Non-pigmented ciliary epithelial cell (primary cell): Measurements from ENCODE around the gene TRIM27.
"Not testable (repeated sequence)": the region's sequence is repeated elsewhere in the genome, so short reads cannot be mapped to it uniquely, and the experiment has no call there.

Source experiments
- DNase-seq: peaks from one replicate; pipeline ENCODE4 v3.0.0-alpha.2; 2010; ENCODE audit warnings: low read depth

TRIM27 gene

DNA sequence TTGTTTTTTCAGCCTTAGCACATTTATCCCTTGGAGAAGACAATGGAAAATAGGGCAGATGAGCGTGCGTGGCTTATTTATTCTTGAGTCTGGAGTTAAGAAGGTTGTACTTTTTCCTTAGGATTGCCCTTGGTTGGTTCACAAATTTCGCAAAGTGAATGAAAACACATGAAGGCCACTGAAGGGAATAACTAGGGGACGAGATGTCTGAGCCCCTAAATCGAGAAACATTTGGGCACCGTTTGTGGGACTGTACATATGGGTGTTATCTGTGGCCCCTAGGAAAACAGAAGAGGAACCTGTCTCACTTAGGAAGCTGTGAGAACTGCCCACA lies 19.4 kb upstream of the TRIM27 start:
- DNase-seq: no peak

DNA sequence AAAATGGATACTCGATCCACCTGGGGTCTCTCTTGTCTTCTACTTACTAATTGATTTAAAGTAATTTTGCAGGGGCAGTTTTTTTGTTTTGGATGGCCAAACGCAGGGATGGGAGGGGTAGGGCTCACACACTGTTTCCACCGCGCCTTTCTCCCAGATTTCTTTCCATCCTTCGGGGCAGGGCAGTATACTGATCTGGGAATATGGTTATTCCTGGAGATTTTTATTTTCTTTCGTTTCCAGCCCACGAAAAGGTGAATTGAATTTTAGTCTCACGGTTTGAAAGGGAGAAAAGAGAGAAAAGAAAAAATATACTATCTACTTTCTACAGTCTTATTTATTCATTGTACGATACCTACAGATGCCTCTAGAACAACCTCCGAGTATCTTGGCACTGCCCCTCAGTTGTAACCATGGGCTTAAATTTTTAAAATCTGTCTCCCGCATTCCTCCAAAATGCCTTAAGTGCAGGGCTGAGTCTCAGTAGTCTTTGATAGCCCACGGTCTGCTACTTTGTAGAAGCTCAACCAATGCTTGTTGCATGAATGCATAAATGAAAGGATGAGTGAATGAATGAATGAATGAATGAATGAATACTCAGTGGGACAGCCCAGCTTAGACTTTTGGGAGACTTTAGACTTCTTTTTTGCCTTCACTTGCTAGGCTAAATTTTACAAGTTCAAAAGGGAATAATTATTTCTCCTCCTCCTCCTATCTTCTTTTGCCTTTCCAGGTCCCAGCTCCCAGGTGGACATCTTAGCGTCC lies 18.1 kb upstream of the TRIM27 start:
- DNase-seq: no peak

GRCh38 chr6:28940858-28941683 lies 17.3 kb upstream of the TRIM27 start:
- DNase-seq: peak; percentile 69

DNA sequence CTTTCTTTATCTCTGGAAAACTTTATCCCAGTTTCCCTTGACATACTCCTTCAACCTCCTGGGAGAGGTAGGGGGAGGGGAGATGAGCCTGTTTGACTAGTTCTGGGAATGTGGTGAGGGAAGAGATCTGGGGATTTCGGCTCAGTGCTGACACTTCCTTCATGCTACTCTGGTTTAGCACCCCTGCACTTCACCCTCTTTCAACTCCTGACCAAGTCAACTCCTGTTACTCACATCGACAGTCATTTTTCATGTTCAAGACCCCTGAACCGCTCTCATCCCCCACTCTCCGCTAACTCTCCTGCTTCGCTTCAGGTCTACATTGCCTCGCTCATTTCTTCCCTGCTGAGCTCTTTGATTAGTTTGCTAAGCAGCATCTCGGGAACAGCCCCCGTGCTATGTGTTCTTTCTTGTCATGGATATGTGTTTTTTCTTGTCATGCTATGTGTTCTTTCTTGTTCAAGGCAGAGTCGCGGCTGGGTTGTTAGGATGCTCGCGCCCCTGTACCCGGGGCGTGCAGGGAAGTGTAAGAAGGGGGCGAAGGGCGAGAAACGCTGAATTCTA lies 16.6 kb upstream of the TRIM27 start:
- DNase-seq: no peak

DNA sequence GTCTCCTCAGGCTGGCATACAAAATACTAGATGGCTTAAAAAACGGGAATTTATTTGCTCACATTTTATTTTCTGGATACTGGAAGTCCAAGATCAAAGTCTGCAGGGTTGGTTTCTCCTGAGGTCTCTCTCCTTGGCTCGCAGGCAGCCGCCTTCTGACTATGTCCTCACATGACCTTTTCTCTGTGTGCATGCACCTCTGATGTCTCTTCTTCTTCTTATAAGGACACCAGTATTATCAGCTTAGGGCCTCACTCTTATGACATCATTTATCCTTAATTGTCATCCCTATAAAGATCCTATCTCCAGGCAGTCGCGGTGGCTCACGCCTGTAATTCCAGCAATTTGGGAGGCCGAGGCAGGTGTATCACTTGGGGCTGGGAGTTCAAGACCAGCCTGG lies 9.3 kb upstream of the TRIM27 start:
- no peak for DNase-seq

DNA sequence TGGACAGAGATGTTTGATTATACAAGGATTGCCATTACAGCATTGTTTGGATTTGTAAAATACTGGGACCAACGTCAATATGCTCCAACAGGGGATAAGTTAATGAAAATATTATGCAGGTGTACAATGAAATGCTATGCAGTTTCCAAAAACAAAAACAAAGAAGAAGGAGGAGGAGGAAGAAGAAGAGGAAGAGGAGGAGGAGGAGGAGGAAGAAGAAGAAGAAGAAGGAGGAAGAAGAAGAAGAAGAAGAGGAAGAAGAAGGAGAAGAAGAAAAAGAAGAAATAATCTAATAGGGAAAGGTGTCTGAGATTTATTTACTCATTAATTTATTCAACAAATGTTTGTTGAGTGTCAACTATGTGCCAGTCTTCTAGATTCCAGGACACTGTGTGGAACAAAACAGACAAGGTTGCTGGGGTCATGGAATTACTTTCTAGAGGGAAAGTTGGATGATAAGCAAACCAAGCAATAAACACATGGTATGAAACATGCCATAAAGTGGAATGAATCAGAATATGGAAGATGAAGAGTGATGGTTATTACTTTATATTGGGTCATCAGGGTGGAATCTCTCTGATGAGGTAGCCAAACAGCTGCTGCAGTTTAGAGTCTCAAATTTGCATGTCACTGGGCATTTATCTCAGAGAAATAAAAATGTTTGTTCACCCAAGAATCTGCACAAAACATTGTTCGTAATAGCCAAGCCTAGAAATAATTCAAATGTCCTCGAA lies 6.3 kb upstream of the TRIM27 start:
- DNase-seq: no peak

GRCh38 chr6:28929339-28929738 lies 5.6 kb upstream of the TRIM27 start:
- not testable (repeated sequence) for DNase-seq

GRCh38 chr6:28927846-28928245 lies 4.1 kb upstream of the TRIM27 start:
- no peak for DNase-seq

DNA sequence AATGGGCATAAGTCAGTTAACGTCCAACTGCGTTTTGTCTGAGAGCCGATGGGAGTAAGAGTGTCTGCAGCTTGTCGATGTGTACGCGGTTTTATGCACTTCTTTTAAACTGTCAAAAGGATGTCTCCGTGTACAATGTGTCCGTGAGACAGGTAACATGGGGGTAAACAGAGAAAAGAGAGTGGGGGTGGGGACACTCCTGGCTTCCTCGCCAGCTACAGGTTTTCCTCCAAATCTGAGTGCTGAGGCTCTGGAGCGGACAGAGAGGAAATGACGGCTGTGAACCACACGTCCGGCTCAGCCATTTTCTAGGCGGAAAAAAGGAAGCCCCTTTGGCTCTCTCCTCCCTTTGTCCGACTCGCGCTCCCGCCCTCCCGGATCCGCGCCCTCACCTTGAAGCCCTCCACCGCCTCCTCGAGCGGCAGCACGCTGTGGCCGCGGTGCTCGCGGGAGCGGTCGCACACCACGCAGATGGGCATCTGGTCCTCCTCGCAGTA lies 916 bp downstream of the TRIM27 start:
- no peak for DNase-seq

DNA sequence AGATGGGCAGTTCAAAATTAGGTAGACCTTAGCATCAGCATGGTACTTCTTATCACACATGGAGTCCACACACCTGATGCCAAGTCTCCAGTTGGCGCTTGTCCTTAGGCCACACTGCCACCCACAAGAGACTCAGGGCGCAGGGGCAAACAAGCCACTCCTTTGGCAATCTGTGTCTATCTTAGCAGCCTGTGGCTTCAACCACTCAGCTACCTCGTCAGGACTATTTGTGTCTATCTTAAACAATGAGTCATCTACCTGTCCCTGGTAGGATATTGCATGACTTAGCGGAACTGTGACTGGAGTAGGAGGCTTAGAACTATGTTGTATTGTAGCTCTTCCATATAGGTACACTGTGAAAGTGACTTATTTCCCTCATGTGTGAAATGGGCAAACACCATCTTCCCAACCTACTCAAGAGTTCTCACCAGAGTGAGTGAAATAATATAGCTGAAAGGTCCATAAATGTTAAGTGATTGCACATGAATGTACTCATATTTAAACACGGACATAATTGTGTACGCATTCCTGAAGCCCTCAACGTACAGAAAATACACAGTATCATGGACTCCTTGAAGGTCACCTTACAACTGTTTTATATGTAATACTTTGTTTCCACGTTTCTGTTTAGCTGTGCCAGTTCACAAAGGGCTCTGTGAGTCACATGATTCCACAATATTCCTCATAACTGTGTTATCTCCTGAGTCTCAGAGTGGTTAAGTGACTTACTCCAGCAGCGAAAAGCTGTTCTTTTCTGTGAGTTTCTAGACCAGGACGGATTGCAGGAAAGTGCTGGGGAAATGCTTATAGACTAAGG lies 1.6 kb downstream of the TRIM27 start:
- DNase-seq: no peak

- no peak for DNase-seq
Observed at GRCh38 chr6:28920281-28920680, 3.5 kb downstream of the TRIM27 start.

DNA sequence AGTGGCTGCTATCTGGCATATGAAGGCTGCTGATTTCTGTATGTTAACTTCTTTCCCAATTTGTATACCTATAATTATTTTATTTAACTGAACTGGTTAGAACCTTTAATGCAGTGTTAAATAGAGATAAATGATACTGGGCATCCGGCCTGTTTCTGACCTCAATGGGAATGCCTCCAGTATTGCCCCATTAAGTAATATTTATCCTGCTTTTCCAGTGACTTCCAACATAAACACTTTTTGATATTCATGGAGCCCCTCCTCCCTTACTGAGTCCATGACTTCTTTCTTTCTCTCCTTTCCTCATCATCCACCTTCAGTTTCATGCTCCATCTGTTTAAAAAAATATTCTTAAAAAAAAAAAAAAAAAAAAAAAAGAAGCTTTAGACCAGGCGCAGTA lies 8.8 kb downstream of the TRIM27 start:
- DNase-seq: no peak

DNA sequence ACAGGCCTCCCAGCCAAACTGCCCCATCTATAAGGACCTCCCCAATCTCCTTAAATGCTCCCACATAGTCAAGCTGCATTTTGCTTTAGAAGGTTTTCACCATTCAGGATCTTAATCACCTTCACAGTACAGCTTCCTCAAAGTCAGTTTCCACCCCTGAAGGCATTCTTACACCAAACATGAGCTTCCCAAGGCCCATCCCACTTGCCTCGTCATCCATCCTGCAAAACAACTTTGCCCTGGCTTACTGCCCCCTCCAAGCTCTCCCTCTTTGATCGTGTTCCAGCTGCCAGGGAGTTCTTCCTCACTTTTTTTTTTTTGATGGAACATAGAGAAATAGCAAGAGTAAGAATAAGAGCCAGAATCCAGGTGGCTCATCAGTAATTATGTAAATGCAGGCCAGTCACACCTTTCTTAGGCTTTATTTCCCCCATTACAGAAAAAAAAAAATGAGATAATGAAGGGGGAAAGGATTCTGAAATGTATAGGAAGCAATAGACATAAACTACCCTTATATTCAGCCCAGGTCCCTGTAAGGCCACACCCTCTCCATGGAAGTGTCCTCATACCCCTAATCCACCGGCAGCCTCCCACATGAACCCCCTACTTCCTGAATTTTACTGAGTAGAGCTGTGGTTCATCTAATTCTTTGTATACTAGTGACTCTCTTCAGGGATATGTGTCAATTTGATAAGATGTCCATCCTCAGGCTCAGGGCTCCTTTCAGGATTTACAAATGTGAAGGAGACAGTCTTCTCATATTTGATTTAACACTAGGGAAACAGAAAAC lies 12.7 kb downstream of the TRIM27 start:
- DNase-seq: no peak

DNA sequence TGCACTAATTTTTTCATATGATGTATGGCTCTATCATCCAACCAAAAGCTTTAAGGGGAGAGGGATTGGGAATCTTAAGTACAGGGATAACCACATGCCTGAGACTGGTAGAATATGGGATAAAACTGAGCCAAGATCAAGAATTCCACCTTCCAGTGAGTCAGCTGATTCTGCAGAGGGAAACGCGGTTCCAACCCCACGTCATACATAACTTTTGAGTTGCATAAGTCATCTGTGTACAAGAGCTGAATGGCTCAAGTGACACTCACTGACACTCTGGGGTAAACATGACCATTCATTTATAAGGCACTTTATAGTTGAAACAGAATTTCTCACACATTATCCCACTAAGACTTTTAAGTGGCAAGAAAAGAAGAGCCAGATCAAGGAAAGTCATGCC lies 16.4 kb downstream of the TRIM27 start:
- peak; percentile 76 for DNase-seq

DNA sequence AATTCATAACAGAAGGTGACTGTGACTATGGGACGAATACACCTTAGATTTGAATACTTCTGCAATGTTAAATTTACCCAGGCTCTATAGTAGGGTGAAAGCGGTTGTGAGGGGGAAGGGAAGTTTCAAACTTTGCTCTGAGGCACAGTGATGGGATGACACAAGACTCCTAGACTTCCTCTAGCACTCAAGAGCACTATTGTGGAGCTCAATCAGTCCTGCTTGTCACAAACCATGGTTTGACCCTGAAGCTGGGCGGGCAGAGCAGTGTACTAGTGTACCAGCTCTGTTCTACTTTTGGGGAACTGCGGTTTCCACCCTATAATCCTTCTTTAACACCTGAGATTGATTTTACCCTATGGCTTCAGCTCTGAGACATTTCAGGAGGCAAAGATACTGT lies 17.1 kb downstream of the TRIM27 start:
- DNase-seq: no peak

DNA sequence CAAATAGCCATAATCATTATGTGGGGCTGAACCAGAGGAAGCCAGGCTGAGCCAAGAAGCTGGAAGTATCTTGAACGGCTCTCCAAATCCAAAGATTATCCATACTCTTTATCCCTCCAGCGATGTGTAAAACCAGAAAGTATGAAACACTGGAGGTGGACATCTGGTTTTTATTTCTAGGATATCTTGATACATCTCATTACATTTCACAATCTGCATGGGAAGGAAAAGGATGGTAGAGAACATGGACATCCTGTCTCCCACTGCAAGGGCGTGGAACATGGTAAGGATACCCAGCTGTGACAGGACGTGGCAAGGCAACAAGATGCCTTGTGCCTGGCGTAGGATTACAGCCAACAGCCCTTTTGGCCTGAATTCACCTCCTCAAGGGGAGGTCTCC lies 20.1 kb downstream of the TRIM27 start:
- DNase-seq: no peak

DNA sequence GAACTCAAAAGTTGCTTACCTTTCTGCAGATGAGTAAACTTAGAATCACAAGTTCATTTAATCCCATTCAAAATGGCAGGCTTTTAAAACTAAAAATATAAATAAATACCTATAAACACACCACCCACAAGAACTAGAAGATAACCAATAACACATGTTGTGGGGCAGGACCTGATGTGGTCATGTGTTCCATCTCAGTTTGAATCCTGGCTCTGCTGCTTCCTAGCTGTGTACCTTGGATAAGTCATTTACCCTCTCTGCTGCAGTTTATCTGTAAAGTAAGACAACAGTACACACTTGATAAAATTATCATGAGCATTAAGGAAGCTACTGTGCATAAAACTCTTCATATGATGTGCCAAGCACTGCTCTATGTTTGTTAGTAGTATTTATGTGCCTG lies 22.0 kb downstream of the TRIM27 start:
- DNase-seq: no peak

GRCh38 chr6:28900577-28901256 lies 23.1 kb downstream of the TRIM27 start:
- DNase-seq: no peak

GRCh38 chr6:28898710-28898965 lies 25.1 kb downstream of the TRIM27 start:
- DNase-seq: no peak

DNA sequence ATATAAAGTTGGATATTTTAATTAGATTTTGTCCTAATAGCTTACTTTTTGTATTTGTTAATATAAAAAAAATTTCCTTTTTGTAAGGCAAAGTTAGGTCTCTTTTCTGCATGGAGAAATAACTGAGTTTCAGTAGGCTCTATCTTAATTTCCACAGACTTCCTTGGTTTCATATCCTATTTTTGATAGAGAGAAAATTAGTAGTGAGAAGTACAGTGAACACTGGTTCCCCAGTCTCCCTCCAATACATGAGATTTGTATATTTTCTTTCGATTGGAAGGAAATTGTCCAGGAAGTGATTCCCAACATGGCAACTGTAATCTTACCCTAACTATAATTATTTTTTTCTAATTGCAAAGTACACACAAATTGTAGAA lies 26.4 kb downstream of the TRIM27 start:
- no peak for DNase-seq
